AML-193 (cell line): ENCODE results near the gene RAB36.
A peak's percentile ranks its signal among the peaks of the same experiment; 100 is the strongest.
"Not testable (repeated sequence)": the region's sequence is repeated elsewhere in the genome, so short reads cannot be mapped to it uniquely, and the experiment has no call there.

Source experiments
- DNase-seq, 2 experiments: peaks; one replicate each; lab custom pipeline; 2025; lab: John Stamatoyannopoulos, UW

RAB36 gene

DNA sequence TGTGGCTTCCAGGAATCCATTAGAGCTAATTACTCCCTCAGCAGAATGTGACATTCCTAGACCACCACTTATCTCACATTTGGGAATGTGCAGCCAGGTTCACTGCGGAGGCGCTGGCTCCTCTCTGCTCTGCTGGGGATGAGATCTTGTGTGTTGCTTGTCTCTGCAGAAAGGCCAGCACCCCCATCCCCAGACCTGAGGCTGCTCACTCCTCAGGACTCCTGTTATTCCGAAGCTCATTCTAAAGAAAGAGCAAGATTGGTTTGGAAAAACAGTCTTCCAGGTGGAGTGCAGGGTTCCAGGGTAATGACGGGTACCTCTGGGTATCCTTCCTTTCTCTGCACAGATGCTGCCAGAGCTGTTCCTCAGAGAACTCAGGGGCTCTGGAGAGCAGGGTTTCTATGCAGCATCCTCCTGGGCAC lies 24.3 kb upstream of the RAB36 start:
- DNase-seq = no peak

GRCh38 chr22:23121424-23121823 lies 23.9 kb upstream of the RAB36 start:
- DNase-seq = no peak

DNA sequence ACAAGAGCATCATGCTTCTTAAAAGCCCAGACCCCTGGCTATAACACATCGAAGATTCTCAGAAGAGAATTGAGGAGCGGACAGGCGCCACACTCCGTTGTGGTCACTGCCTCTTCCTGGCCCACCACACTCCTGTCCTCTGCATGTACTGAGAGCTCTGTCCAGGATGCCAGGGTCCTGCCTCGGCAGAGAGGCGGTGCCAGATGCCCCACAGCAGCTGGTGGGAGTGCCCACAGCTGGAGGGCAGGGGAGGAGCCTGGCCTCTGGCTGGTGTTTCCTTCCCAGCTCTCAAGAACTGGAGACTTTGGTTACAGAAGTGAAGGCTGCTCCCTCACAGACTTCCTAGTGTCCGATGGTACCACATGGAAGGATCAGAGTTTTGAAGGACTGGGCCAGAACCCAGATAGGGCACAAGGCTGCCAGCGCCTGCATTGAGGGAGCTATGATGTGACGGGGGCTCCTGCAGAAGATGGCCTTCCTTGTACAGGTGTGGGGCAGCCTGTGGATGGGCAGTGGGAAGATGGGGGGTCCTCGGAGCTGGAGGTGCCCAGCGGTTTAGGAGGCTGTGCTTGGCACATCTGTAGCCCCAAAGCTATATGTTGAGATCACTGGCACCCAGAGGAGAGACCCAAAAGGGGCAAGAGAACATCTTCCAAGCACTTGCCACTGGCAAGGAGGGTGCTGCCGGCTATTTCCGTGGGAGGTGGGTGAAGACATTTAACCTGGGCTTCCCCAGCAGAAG lies 22.9 kb upstream of the RAB36 start:
- no peak for DNase-seq

GRCh38 chr22:23122992-23123803 lies 22.1 kb upstream of the RAB36 start:
- DNase-seq = no peak

GRCh38 chr22:23123804-23124254 lies 21.4 kb upstream of the RAB36 start:
- no peak for DNase-seq

DNA sequence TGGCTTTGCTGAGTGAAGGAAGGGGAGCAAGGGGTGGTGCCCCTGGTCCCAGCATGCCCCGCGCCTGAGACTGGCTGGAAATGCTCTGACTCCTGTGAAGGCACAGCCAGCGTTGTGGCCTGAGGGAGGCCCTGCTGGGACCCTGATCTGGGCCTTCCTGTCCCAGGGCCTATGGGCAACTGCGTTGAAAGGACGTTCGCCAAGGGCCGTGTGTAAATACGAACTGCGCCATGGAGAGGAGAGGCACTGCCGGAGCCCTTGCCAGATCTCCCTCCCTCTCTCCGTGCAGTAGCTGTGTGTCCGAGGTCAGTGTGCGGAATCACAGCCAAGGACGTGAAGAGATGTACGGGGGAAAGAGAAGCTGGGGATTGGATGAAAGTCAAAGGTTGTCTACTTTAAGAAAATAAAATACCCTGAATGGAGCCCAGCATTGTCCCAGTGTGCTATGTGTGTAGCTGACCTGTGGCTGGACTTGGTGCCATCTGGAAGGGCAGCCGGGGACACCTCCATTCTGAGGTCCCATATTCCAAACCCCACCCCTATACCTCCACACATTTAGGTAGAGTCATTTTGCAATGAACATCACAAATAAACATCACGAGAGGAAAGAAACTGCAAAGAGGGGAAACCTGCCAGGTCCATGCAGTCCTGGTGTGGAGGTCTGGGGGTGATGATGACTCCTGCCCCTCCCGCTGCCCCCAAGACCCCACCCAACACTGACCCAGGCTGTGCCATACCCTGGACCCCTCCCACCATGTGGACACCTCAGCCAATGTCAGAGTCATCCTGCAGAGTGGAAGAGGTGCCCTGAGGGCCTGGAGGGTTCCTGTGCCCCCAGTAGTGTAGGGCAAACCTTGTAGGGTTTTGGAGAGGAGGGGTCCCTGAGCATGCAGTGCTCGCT lies 20.4 kb upstream of the RAB36 start:
- no peak for DNase-seq

GRCh38 chr22:23125512-23126103 lies 19.7 kb upstream of the RAB36 start:
- DNase-seq = no peak

- no peak for DNase-seq
Measured at GRCh38 chr22:23126165-23127054, 18.9 kb upstream of the RAB36 start.

GRCh38 chr22:23127055-23127756 lies 18.1 kb upstream of the RAB36 start:
- DNase-seq = no peak

GRCh38 chr22:23127788-23128187 lies 17.5 kb upstream of the RAB36 start:
- DNase-seq = no peak

- peak; percentile 17 to 39 for DNase-seq
Measured at GRCh38 chr22:23128269-23129108, 16.8 kb upstream of the RAB36 start.

GRCh38 chr22:23129149-23129548 lies 16.1 kb upstream of the RAB36 start:
- DNase-seq = no peak

GRCh38 chr22:23130697-23131096 lies 14.6 kb upstream of the RAB36 start:
- no peak for DNase-seq

DNA sequence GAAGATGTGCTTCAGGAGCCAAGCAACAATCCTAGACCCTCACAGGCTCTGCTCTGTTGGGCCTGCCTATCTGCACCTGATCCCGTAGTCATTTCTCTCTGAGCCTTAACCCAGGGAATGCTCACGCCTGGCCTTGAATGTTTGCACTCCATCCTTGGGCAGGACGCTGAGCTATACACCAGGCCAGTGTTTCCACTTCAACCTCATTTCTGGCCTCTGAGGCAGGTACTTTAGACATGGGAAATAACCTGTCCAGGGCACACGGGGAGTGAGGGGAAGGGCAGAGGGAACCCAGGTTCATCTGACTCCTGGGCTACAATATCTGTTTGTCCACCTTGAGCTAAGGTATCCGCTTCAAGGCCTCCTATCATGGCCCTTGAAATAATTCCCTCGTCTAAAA lies 13.3 kb upstream of the RAB36 start:
- DNase-seq = no peak

DNA sequence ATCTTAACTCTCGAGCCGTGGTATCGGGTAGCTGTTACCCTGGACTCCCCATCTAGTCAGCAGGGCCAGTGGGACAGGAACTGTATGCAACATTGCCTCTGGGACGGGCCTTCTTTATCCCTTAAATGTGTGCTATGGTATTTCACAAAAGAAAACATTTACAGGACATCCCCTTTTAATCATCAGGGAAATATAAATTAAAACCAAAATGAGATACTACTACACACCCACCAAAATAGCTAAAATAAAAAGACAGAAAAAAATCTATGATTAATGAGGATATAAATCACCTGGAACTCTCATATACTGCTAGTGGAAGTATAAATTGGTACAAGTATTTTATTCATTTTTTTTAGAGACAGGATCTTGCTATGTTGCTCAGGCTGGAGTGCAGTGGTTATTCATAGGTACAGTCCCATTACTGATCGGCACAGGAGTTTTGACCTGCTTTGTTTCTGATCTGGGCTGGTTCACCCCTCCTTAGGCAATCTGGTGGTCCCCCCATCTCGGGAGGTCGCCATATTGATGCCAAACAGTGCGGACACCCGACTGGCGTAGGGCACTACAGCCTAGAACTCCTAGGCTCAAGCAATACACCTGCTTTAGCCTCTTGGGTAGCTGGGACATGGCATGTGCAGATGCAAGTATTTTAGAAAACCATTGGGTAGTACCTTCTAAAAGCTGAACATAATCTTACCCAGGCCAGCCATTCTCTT lies 12.7 kb upstream of the RAB36 start:
- DNase-seq = no peak

GRCh38 chr22:23133922-23134321 lies 11.4 kb upstream of the RAB36 start:
- no peak for DNase-seq

- not testable (repeated sequence) for DNase-seq
Measured at GRCh38 chr22:23136991-23137390, 8.3 kb upstream of the RAB36 start.

DNA sequence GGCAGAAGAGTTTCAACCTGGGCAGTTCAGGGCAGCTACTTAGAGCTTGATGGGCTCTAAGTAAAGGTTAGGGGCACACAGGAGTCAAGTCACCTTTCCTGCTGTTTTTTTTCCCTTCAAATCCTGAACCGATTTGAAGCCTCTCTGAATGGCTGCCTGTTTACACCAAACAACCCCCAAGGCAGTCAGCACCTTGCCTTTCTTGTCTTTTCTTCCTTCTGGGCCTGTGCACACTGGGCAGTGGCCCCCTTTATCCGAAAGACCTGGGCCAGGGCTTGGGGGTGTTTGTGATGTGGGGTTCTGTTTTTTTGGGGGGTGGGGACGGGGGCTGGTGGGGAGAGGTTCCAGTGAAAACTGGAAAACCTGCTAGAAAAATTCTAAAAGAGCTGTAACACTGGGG lies 7.8 kb upstream of the RAB36 start:
- no peak for DNase-seq
